ENCODE measurements around the gene DLG2. TPM values are rescaled to one million over a fixed set of nuclear protein-coding genes. Genes with fewer than 3 reads are reported as not detected.

DLG2 gene
- polyA plus RNA-seq, 3 donors, result 0.24 to 0.39 TPM; not detected in 1

- H3K4me1 Mint-ChIP-seq, result no peaks in the 10 kb centered on the region
- H3K4me3 ChIP-seq (replicated peaks in 1 of 3; ENCODE audit: low read depth in 2 of 3, low read length in 3 of 3), result no peak overlapping the region
- no peaks in the 10 kb centered on the region for H3K36me3 Mint-ChIP-seq
- WGBS (ENCODE audit: insufficient coverage), result 94% methylated on average over 3 of the region's 3 CpGs
- no peaks in the 10 kb centered on the region for H4K20me1 ChIP-seq (ENCODE audit: insufficient read depth, low read length)
- H3K79me2 ChIP-seq (ENCODE audit: insufficient read depth, low read length), result no peaks in the 10 kb centered on the region
- H3K9ac ChIP-seq (ENCODE audit: insufficient read depth, low read length, poor library complexity, severe bottlenecking), result no peak overlapping the region
- H3K27ac Mint-ChIP-seq, result no peak overlapping the region
- H3K27me3 ChIP-seq (ENCODE audit: control insufficient read depth in 2 of 2, insufficient read depth in 2 of 2, low read length in 2 of 2), result no peaks in the 10 kb centered on the region
- H2AFZ ChIP-seq (ENCODE audit: insufficient read depth, low read depth, low read length, poor library complexity, severe bottlenecking), result no peak overlapping the region
- no peaks in the 10 kb centered on the region for H3K9me3 ChIP-seq (replicated peaks in 1 of 2; ENCODE audit: control insufficient read depth in 1 of 2, insufficient read depth in 1 of 2, low read length in 2 of 2)
- no peak for DNase-seq
- no peak overlapping the region for H3K4me2 ChIP-seq (replicated peaks; ENCODE audit: extremely low read depth, low read length, poor library complexity, severe bottlenecking)
- peaks cover 0 to 7% (median 3%) of the 10 kb centered on the region in 7 donors for H3K9me3 Mint-ChIP-seq
- no peak overlapping the region for H3K4me3 Mint-ChIP-seq
- intact Hi-C loops (cut with micrococcal nuclease), result no loop called here
- H3K27ac ChIP-seq (ENCODE audit: low read depth in 1 of 2, low read length in 2 of 2), result no peak overlapping the region
- no peaks in the 10 kb centered on the region for H3K4me1 ChIP-seq (ENCODE audit: control insufficient read depth in 1 of 2, insufficient read depth in 2 of 2, low read length in 2 of 2)
- peaks cover 1 to 5% (median 3%) of the 10 kb centered on the region in 3 donors for H3K27me3 Mint-ChIP-seq (ENCODE audit: low read depth in 3 of 3)
- H3K36me3 ChIP-seq (replicated peaks in 1 of 2; ENCODE audit: control insufficient read depth in 1 of 2, insufficient read depth in 2 of 2, low read length in 2 of 2), result no peaks in the 10 kb centered on the region
- TF ChIP-seq CTCF (IDR thresholded peaks at IDR 0.05), result no peak
Observed at GRCh38 chr11:83852012-83852411, 1775.1 kb downstream of the DLG2 start.

GRCh38 chr11:83847467-83848034 is 1779.6 kb downstream of the DLG2 start:
- no peak overlapping the region for H3K27ac Mint-ChIP-seq
- no peaks in the 10 kb centered on the region for H3K4me1 Mint-ChIP-seq
- intact Hi-C loops (cut with micrococcal nuclease), result no loop called here
- peaks cover 0 to 5% (median 3%) of the 10 kb centered on the region in 3 donors for H3K27me3 Mint-ChIP-seq (ENCODE audit: low read depth in 3 of 3)
- no peak for TF ChIP-seq CTCF (IDR thresholded peaks at IDR 0.05)
- Histone ChIP-seq H3K4me2 (replicated peaks; ENCODE audit: extremely low read depth, low read length, poor library complexity, severe bottlenecking) (no peak overlapping the region), H3K27ac (ENCODE audit: low read depth in 1 of 2, low read length in 2 of 2) (no peak overlapping the region), H3K27me3 (ENCODE audit: control insufficient read depth in 2 of 2, insufficient read depth in 2 of 2, low read length in 2 of 2) (no peaks in the 10 kb centered on the region), H3K9me3 (replicated peaks in 1 of 2; ENCODE audit: control insufficient read depth in 1 of 2, insufficient read depth in 1 of 2, low read length in 2 of 2) (no peaks in the 10 kb centered on the region), H3K79me2 (ENCODE audit: insufficient read depth, low read length) (no peaks in the 10 kb centered on the region), H3K4me3 (replicated peaks in 1 of 3; ENCODE audit: low read depth in 2 of 3, low read length in 3 of 3) (no peak overlapping the region), H3K9ac (ENCODE audit: insufficient read depth, low read length, poor library complexity, severe bottlenecking) (no peak overlapping the region), H2AFZ (ENCODE audit: insufficient read depth, low read depth, low read length, poor library complexity, severe bottlenecking) (no peak overlapping the region), H3K36me3 (replicated peaks in 1 of 2; ENCODE audit: control insufficient read depth in 1 of 2, insufficient read depth in 2 of 2, low read length in 2 of 2) (no peaks in the 10 kb centered on the region), H4K20me1 (ENCODE audit: insufficient read depth, low read length) (no peaks in the 10 kb centered on the region), H3K4me1 (ENCODE audit: control insufficient read depth in 1 of 2, insufficient read depth in 2 of 2, low read length in 2 of 2) (no peaks in the 10 kb centered on the region)
- no peaks in the 10 kb centered on the region for H3K36me3 Mint-ChIP-seq
- no peak for DNase-seq
- WGBS (ENCODE audit: insufficient coverage), result no CpG with 5 or more reads among the region's 6 CpGs
- H3K4me3 Mint-ChIP-seq, result no peak overlapping the region
- peaks cover 0 to 11% (median 0%) of the 10 kb centered on the region in 7 donors for H3K9me3 Mint-ChIP-seq

Measured in CD14-positive monocyte (primary cell).